Measurements from ENCODE around the gene FHAD1. TPM values are rescaled to one million over a fixed set of nuclear protein-coding genes. Genes with fewer than 3 reads are reported as not detected.

The FHAD1 gene
- total RNA-seq, 1 experiment from 2014 or later = not detected

GRCh38 chr1:15231714-15232201 is 15.3 kb upstream of the FHAD1 start:
- Mint-ChIP-seq H3K27ac (ENCODE audit: low read depth, unreplicated experiment) (no peak overlapping the region), H3K36me3 (ENCODE audit: insufficient read depth, unreplicated experiment) (no peaks in the 10 kb centered on the region), H3K27me3 (ENCODE audit: insufficient read depth, unreplicated experiment) (no peaks in the 10 kb centered on the region), H3K9me3 (ENCODE audit: unreplicated experiment) (no peaks in the 10 kb centered on the region), H3K4me1 (ENCODE audit: insufficient read depth, unreplicated experiment) (no peaks in the 10 kb centered on the region), H3K4me3 (ENCODE audit: unreplicated experiment) (no peak overlapping the region)
- ChIA-PET CTCF (interaction anchor here (0.8 kb wide), 1 partner anchor 159 kb away, joined by 3 read pairs; no protein-coding TSS in a partner anchor), POLR2A (no interaction called here)
- DNase-seq (ENCODE audit: unreplicated experiment) = no peak
- no peak for TF ChIP-seq CTCF (IDR thresholded peaks at IDR 0.05; ENCODE audit: unreplicated experiment)
- intact Hi-C loops (cut with micrococcal nuclease) = no loop called here
- no TSS peak for BruUV-seq (replicated peaks)

GRCh38 chr1:15233689-15234088 is 13.3 kb upstream of the FHAD1 start:
- Mint-ChIP-seq H3K9me3 (ENCODE audit: unreplicated experiment) (no peaks in the 10 kb centered on the region), H3K27ac (ENCODE audit: low read depth, unreplicated experiment) (no peak overlapping the region), H3K36me3 (ENCODE audit: insufficient read depth, unreplicated experiment) (no peaks in the 10 kb centered on the region), H3K27me3 (ENCODE audit: insufficient read depth, unreplicated experiment) (no peaks in the 10 kb centered on the region), H3K4me3 (ENCODE audit: unreplicated experiment) (no peak overlapping the region), H3K4me1 (ENCODE audit: insufficient read depth, unreplicated experiment) (no peaks in the 10 kb centered on the region)
- ChIA-PET POLR2A (no interaction called here), CTCF (interaction anchor here (1.9 kb wide), 1 partner anchor 38 kb away, joined by 4 read pairs; no protein-coding TSS in a partner anchor)
- BruUV-seq (replicated peaks) = no TSS peak
- TF ChIP-seq CTCF (IDR thresholded peaks at IDR 0.05; ENCODE audit: unreplicated experiment) = no peak
- intact Hi-C loops (cut with micrococcal nuclease) = no loop called here
- DNase-seq (ENCODE audit: unreplicated experiment) = no peak

GRCh38 chr1:15236321-15236721 is 10.7 kb upstream of the FHAD1 start:
- no peak for DNase-seq (ENCODE audit: unreplicated experiment)

GRCh38 chr1:15236746-15237145 is 10.3 kb upstream of the FHAD1 start:
- DNase-seq (ENCODE audit: unreplicated experiment) = no peak
- no peak for TF ChIP-seq CTCF (IDR thresholded peaks at IDR 0.05; ENCODE audit: unreplicated experiment)
- Mint-ChIP-seq H3K9me3 (ENCODE audit: unreplicated experiment) (no peaks in the 10 kb centered on the region), H3K27ac (ENCODE audit: low read depth, unreplicated experiment) (no peak overlapping the region), H3K27me3 (ENCODE audit: insufficient read depth, unreplicated experiment) (no peaks in the 10 kb centered on the region), H3K4me1 (ENCODE audit: insufficient read depth, unreplicated experiment) (no peaks in the 10 kb centered on the region), H3K36me3 (ENCODE audit: insufficient read depth, unreplicated experiment) (no peaks in the 10 kb centered on the region), H3K4me3 (ENCODE audit: unreplicated experiment) (no peak overlapping the region)
- ChIA-PET CTCF (interaction anchor here (0.6 kb wide), 1 partner anchor 1677 kb away, joined by 4 read pairs; no protein-coding TSS in a partner anchor), POLR2A (no interaction called here)
- no TSS peak for BruUV-seq (replicated peaks)
- intact Hi-C loops (cut with micrococcal nuclease) = no loop called here

More at GRCh38 chr1:15236321-15236721, 10.7 kb upstream of the FHAD1 start:
- Mint-ChIP-seq H3K4me3 (ENCODE audit: unreplicated experiment) (no peak overlapping the region), H3K9me3 (ENCODE audit: unreplicated experiment) (no peaks in the 10 kb centered on the region), H3K27ac (ENCODE audit: low read depth, unreplicated experiment) (no peak overlapping the region), H3K4me1 (ENCODE audit: insufficient read depth, unreplicated experiment) (no peaks in the 10 kb centered on the region), H3K36me3 (ENCODE audit: insufficient read depth, unreplicated experiment) (no peaks in the 10 kb centered on the region), H3K27me3 (ENCODE audit: insufficient read depth, unreplicated experiment) (no peaks in the 10 kb centered on the region)
- TF ChIP-seq CTCF (IDR thresholded peaks at IDR 0.05; ENCODE audit: unreplicated experiment) = no peak
- intact Hi-C loops (cut with micrococcal nuclease) = no loop called here
- ChIA-PET POLR2A (no interaction called here), CTCF (interaction anchor here (0.6 kb wide), 1 partner anchor 1677 kb away, joined by 4 read pairs; no protein-coding TSS in a partner anchor)
- BruUV-seq (replicated peaks) = no TSS peak

Data from MCF 10A (cell line).